Ramos (cell line): Measurements from ENCODE around the gene BORCS6.

ENCODE experiments used
- in situ Hi-C: fragments of 300-500 bp; cut with MboI; formaldehyde crosslinking; loops from one replicate; pipeline ENCODE4 v1.14.3; 2022; ENCODE audit warnings: low sequenced_read_pairs; ENCODE audit not compliant: unreplicated experiment

Gene BORCS6

GRCh38 chr17:8212312-8213180 lies 22.6 kb upstream of the BORCS6 start:
- in situ Hi-C loops, result no loop called here

- in situ Hi-C loops, result no loop called here
These were observed 20.9 kb upstream of the BORCS6 start for GRCh38 chr17:8210761-8211458.

GRCh38 chr17:8209907-8210760 lies 20.2 kb upstream of the BORCS6 start, which contains the start of gene AURKB:
TSS of gene AURKB (minus strand) at chr17:8210575. CDS start at chr17:8210224, 351 bp downstream.
- in situ Hi-C loops, result no loop called here

- in situ Hi-C loops, result no loop called here
These were observed 16.6 kb upstream of the BORCS6 start for GRCh38 chr17:8206536-8206935.

- in situ Hi-C loops, result no loop called here
These were observed 15.0 kb upstream of the BORCS6 start for GRCh38 chr17:8204761-8205555.

- in situ Hi-C loops, result no loop called here
These were observed 2.3 kb upstream of the BORCS6 start for GRCh38 chr17:8192070-8192815.

GRCh38 chr17:8190506-8190905 lies 526 bp upstream of the BORCS6 start:
- in situ Hi-C loops, result no loop called here

- in situ Hi-C loops, result loop anchor here (5.0 kb wide), 1 partner anchor 62 kb away; no protein-coding TSS in a partner anchor
These were observed 804 bp downstream of the BORCS6 start for GRCh38 chr17:8189041-8189710.

- in situ Hi-C loops, result loop anchor here (5.0 kb wide), 1 partner anchor 61 kb away; no protein-coding TSS in a partner anchor
These were observed 1.6 kb downstream of the BORCS6 start for GRCh38 chr17:8188263-8188839.

- in situ Hi-C loops, result loop anchor here (5.0 kb wide), 1 partner anchor 60 kb away; no protein-coding TSS in a partner anchor
These were observed 2.3 kb downstream of the BORCS6 start for GRCh38 chr17:8187517-8188262.

- in situ Hi-C loops, result loop anchor here (5.0 kb wide), 1 partner anchor 60 kb away; no protein-coding TSS in a partner anchor
These were observed 3.0 kb downstream of the BORCS6 start for GRCh38 chr17:8186787-8187516.

- in situ Hi-C loops, result loop anchor here (5.0 kb wide), 1 partner anchor 59 kb away; no protein-coding TSS in a partner anchor
These were observed 3.6 kb downstream of the BORCS6 start for GRCh38 chr17:8186446-8186786.

GRCh38 chr17:8185582-8186445 lies 4.2 kb downstream of the BORCS6 start:
- in situ Hi-C loops, result loop anchor here (5.0 kb wide), 1 partner anchor 59 kb away; no protein-coding TSS in a partner anchor

GRCh38 chr17:8176998-8177731 lies 12.8 kb downstream of the BORCS6 start:
- in situ Hi-C loops, result no loop called here
